ENCODE results near the gene DMRTC2. TPM values are rescaled to one million over a fixed set of nuclear protein-coding genes. Genes with fewer than 3 reads are reported as not detected.

Gene DMRTC2
- total RNA-seq (not detected), polyA plus RNA-seq (not detected)
- long read RNA-seq, donor 1 = 0 reads
- long read RNA-seq, donor 2 = 0 reads

GRCh38 chr19:41845001-41845050, at the start of gene DMRTC2:
Gene DMRTC2, plus strand, starts transcription at chr19:41845042. Its CDS starts 2,387 bp downstream, at chr19:41847429.
- no peaks in the 10 kb centered on the region for H3K9me3 ChIP-seq
- no peak for DNase-seq
- H3K4me3 ChIP-seq = no peak within 1 kb of the TSS
- H3K27me3 ChIP-seq (ENCODE audit: insufficient read depth in 3 of 3, low read length in 2 of 3) = peaks cover 0 to 9% (median 2%) of the 10 kb centered on the region in 3 donors
- H3K4me1 ChIP-seq = no peaks in the 10 kb centered on the region
- 91 to 96% (median 93%) methylated on average over 3 of the region's 3 CpGs for WGBS, 3 donors
- TF ChIP-seq CTCF (IDR thresholded peaks at IDR 0.05) = no peak
- intact Hi-C loops (cut with DNase I) = no loop called here
- no peaks in the 10 kb centered on the region for H3K36me3 ChIP-seq (ENCODE audit: insufficient read depth in 1 of 2, low read depth in 1 of 2)
- H3K27ac ChIP-seq = no peak within 1 kb of the TSS
- no peak for ATAC-seq

GRCh38 chr19:41796362-41796761, 48.5 kb upstream of the DMRTC2 start, which contains the start of gene CEACAM3:
Gene CEACAM3, plus strand, starts transcription at chr19:41796587. Its CDS starts 91 bp downstream, at chr19:41796678.
- no peak for ATAC-seq
- Histone ChIP-seq H3K36me3 (ENCODE audit: insufficient read depth in 1 of 2, low read depth in 1 of 2) (no peaks in the 10 kb centered on the region), H3K4me3 (no peak within 1 kb of the TSS), H3K27me3 (ENCODE audit: insufficient read depth in 3 of 3, low read length in 2 of 3) (peaks cover 0 to 13% (median 0%) of the 10 kb centered on the region in 3 donors), H3K9me3 (no peaks in the 10 kb centered on the region), H3K27ac (no peak within 1 kb of the TSS), H3K4me1 (no peaks in the 10 kb centered on the region)
- no peak for DNase-seq
- TF ChIP-seq CTCF (IDR thresholded peaks at IDR 0.05) = no peak
- intact Hi-C loops (cut with DNase I) = no loop called here

- Histone ChIP-seq H3K27ac (no peak overlapping the region), H3K9me3 (no peaks in the 10 kb centered on the region), H3K4me1 (no peaks in the 10 kb centered on the region), H3K36me3 (ENCODE audit: insufficient read depth in 1 of 2, low read depth in 1 of 2) (no peaks in the 10 kb centered on the region), H3K4me3 (no peak overlapping the region), H3K27me3 (ENCODE audit: insufficient read depth in 3 of 3, low read length in 2 of 3) (peaks cover 0 to 14% (median 0%) of the 10 kb centered on the region in 3 donors)
- intact Hi-C loops (cut with DNase I) = no loop called here
- no peak for DNase-seq
- no peak for ATAC-seq
- no peak for TF ChIP-seq CTCF (IDR thresholded peaks at IDR 0.05)
- 87 to 93% (median 91%) methylated on average over 1 of the region's 1 CpG for WGBS, 3 donors
Observed at GRCh38 chr19:41796901-41797300, 47.9 kb upstream of the DMRTC2 start.

GRCh38 chr19:41799444-41800000, 45.3 kb upstream of the DMRTC2 start:
- DNase-seq (no peak), ATAC-seq (no peak)
- H3K4me3 ChIP-seq = no peak overlapping the region
- peaks cover 0 to 8% (median 0%) of the 10 kb centered on the region in 3 donors for H3K27me3 ChIP-seq (ENCODE audit: insufficient read depth in 3 of 3, low read length in 2 of 3)
- no peaks in the 10 kb centered on the region for H3K9me3 ChIP-seq
- no peak overlapping the region for H3K27ac ChIP-seq
- TF ChIP-seq CTCF (IDR thresholded peaks at IDR 0.05) = no peak
- no peaks in the 10 kb centered on the region for H3K36me3 ChIP-seq (ENCODE audit: insufficient read depth in 1 of 2, low read depth in 1 of 2)
- WGBS, 3 donors = 58 to 69% (median 67%) methylated on average over 9 of the region's 9 CpGs
- no peaks in the 10 kb centered on the region for H3K4me1 ChIP-seq
- intact Hi-C loops (cut with DNase I) = no loop called here

GRCh38 chr19:41801031-41801430, 43.8 kb upstream of the DMRTC2 start:
- 58 to 72% (median 63%) methylated on average over 4 of the region's 4 CpGs for WGBS, 3 donors
- H3K27ac ChIP-seq = no peak overlapping the region
- H3K27me3 ChIP-seq (ENCODE audit: insufficient read depth in 3 of 3, low read length in 2 of 3) = peaks cover 0 to 5% (median 0%) of the 10 kb centered on the region in 3 donors

More at GRCh38 chr19:41801031-41801430, 43.8 kb upstream of the DMRTC2 start:
- Histone ChIP-seq H3K4me1 (no peaks in the 10 kb centered on the region), H3K36me3 (ENCODE audit: insufficient read depth in 1 of 2, low read depth in 1 of 2) (no peaks in the 10 kb centered on the region), H3K9me3 (no peaks in the 10 kb centered on the region), H3K4me3 (no peak overlapping the region)
- DNase-seq = no peak
- TF ChIP-seq CTCF (IDR thresholded peaks at IDR 0.05) = no peak
- no peak for ATAC-seq
- intact Hi-C loops (cut with DNase I) = no loop called here
